Eye (tissue), 1 donor: ENCODE data around the gene LEFTY1.
"Not testable (repeated sequence)": the region's sequence is repeated elsewhere in the genome, so short reads cannot be mapped to it uniquely, and the experiment has no call there.

Experiments
- DNase-seq: peaks from one replicate; pipeline ENCODE4 v3.0.0-alpha.2; 2015

The LEFTY1 gene

GRCh38 chr1:225887554-225888288, 1.2 kb downstream of the LEFTY1 start:
- not testable (repeated sequence) for DNase-seq

DNA sequence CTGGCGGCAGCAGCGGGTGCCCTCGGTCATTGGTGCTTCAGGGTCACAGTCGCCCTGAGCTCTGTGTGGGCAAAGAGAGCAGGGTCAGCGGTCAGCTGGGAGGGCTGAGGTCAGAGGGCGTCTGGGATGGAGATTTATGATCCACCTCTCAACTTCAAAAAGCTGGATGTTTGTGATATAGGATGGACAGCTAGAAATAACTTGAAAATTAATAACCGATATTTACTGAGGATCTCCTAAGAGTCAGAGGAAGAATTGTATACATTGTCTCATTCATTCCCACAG, 2.0 kb downstream of the LEFTY1 start:
- DNase-seq, result no peak

DNA sequence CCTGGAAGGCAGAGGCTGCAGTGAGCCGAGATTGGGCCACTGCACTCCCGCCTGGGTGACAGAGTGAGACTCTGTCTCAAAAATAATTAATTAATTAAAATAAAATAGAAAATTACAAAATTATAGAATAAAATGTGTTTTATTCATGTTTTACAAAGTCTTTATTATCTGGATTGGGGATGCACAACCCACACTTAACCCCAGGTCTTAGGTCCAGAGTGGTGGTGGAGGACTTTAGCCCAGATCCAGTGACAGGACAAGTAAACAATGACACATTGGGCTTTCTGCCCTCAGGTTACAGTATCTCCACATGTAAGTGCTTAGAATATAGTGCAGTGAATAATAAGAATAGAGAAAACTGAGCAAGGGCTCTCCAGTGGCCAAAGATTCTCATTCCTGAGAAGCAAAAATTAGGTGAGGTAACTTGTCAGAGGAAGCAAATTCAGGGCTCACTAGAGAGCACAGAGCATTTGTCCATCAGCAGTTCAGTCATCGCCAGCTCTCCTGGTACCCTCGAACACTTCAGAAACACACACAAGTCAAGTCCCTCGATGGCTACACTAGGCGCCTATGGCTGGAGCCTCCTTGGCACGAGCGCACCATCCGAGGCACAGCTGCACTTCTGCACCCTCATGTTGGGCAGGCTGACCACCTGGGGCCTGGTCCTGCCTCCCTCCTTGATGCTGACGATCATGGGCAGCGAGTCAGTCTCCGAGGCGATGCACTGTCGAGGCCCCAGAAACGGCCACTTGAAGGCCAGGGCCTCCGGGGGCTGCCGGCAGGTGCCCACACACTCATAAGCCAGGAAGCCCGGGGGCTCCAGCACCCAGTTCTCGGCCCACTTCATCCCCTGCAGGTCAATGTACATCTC, 2.6 kb downstream of the LEFTY1 start:
- DNase-seq, result no peak

DNA sequence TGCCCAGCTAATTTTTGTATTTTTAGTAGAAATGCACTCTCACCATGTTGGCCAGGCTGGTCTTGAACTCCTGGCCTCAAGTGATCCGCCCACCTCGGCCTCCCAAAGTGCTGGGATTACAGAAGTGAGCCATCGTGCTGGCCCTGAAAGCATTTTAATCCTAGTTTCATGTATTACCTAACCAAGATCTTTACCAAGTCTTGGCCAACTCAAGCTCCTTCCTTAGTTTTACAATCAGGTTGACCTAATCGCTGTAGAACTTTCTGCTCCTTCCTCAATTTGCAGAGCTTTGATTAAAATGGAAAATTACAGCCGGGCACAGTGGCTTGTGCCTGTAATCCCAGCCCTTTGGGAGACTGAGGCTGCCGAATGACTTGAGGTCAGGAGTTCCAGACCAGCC, 3.6 kb downstream of the LEFTY1 start:
- no peak for DNase-seq

DNA sequence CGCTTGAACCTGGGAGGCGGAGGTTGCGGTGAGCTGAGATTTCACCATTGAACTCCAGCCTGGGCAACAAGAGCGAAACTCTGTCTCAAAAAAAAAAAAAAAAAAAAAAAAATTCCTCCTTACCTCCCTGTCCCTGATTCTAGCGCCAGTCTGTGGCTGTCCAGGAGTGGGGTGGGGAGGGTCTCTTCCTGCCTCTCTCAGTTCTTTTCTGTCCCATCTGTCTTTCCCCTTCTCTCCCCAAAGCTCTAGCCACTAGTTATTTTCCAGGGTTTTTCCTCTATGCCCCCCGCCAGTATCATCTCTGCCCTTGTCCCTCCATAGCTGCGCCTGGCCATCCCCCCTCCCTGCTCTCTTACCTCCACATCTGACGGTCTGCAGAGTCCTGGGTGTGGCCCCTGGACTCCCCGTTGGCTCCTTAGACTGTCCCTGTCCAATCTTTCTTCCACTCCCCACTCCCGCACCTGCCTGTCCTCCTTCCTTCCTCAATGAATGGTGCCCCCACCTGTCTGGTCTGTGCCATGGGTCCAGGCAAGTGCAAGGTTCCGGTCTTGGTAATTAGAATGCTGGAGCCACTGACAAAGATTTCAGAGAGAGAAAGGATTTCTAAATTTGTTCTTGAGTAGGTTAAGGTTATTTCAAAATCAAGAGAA, 5.2 kb downstream of the LEFTY1 start:
- no peak for DNase-seq

DNA sequence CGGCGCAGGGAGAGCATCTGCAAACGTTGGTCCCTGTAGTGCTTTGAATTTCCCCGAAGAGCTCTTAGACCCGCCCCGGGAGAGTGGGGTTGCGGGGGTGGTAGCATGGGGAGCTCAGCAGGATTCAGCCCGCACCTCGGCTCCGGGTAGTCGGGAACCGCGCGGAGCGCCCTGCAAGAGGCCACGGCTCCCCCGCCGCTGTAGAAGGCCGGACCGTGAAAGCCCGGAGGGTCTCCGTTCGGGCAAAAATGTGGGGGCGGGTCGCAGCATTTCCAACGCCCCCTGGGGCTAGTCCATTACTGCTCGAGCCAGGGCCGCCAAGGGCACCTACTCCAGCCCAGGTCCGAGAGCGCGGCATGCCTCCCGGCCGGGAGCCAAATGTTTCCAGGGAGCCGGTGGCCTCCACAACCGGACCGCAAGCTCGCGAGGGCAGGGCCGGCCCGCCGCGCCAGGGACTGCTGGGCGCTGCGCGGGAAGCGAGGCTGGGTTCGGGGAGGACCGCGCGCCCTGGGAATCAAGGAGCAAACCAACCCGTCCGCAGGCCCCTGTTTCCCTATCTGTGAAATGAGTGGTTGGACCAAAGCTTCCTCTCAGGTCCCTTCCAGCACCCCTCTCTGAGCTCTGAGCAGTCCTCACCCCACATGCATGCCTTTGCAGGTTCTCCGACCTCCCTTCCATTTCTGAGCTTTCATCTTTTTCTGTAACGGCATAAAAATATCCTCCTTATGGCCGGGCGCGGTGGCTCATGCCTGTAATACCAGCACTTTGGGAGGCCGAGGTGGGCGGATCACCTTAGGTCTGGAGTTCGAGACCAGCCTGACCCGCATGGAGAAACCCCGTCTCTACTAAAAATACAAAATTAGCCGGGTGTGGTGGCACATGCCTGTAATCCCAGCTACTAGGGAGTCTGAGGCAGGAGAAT, 6.0 kb downstream of the LEFTY1 start:
- DNase-seq, result peak; percentile 72

- peak; percentile 89 for DNase-seq
Measured at GRCh38 chr1:225881959-225882693, 6.8 kb downstream of the LEFTY1 start, which contains the start of gene TMEM63A. Gene TMEM63A, minus strand, starts transcription at chr1:225882380. Its CDS starts 4,800 bp downstream, at chr1:225877580.

- DNase-seq, result peak; percentile 32
Measured at GRCh38 chr1:225881081-225881958, 7.6 kb downstream of the LEFTY1 start.

- no peak for DNase-seq
Measured at GRCh38 chr1:225880636-225881035, 8.3 kb downstream of the LEFTY1 start.

GRCh38 chr1:225880222-225880588, 8.7 kb downstream of the LEFTY1 start:
- DNase-seq, result no peak

DNA sequence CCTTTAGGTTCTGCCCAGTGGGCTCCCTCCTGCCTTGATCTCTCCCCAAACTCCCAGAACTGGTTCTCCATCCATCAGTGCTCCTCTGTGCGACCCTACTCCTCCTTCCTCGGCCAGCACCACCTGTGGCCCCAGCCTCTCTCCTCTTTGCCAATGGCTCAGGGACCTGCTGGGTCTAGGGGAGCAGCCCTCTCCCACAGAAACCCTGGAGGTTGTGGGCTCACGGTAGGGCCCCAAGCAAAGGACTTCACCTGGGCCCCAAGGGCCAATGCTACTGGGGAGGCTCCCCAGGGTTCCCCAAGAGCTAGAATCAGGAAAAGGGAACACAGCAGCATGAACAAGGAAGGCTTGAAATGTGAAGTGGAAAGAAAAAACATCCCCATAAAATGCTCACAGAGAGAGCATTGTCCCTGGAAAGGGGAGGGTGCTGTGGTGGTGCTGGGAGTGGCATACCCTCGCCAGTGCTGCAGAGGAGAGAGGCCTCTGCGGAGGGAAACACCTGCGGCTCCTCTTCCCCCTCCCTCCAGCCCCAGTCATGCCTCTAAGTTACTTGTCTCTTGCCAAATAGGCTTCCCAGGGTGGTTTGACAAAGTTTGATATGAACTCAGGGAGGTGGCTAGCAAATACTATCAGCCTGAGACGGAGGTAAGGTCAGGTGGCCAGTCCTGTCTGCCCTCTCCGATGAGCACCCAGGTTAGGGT, 9.3 kb downstream of the LEFTY1 start:
- DNase-seq, result no peak

DNA sequence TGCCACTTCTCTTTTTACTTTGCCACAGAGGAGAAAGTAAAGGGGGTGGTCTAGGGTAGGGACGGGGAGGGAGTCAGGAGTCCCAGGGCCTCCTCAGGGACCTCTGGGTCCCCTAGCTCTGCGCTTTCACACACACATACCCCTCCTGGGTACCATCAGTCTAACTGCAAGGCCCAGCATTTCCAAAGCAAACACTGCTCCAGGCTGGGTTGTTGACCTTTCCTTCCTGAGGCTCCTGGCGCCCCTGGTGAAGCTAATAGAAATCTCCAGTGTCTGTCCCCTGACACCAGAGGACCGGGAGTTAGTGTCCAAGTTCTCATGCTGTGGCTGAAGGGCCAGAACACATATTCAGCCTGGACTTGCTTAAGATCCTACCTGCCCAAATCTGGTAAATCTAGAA, 10.7 kb downstream of the LEFTY1 start:
- no peak for DNase-seq

DNA sequence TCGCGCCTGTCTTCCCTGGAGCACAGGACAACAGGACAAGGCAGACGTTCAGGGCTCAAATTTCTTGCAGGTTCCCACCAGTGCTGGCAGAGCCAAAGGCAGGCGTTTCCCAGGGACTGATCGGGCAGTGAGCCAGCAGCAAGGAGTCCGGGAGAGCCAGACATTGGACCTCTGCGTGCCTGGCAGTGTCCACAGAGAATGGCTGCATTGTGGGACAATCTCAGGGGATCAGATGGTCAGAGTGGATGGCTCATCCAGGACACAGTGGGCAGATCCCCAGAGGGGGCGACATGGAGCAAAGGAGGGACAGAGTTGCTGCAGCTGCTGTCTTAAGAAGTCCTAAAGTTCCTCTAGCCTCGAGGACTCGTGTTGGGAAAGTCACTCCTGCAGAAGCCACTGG, 11.4 kb downstream of the LEFTY1 start:
- peak; percentile 74 for DNase-seq

- DNase-seq, result no peak
Measured at GRCh38 chr1:225876900-225877510, 11.9 kb downstream of the LEFTY1 start.

- no peak for DNase-seq
Measured at GRCh38 chr1:225875044-225875815, 13.7 kb downstream of the LEFTY1 start.

DNA sequence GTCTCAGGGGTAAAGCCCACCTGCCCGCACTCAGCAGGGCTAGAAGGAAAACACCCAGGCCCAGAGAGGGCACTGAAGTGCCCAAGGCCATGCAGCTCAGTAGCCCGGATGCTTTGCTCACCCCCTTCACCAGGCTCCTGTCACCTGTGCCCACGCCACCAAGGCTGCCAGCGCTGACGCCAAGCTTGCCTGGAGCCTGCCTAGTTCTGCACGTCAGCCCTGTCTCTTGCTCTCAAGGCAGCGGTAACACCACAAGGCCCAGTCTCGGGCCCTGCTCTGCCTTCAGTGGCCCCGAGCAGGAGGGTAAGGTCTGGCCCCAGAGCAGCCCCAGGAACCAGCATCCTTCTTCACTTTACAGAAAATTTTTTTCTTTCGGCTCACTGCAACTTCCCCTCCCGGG, 14.5 kb downstream of the LEFTY1 start:
- no peak for DNase-seq

GRCh38 chr1:225873281-225873850, 15.6 kb downstream of the LEFTY1 start:
- DNase-seq, result no peak

DNA sequence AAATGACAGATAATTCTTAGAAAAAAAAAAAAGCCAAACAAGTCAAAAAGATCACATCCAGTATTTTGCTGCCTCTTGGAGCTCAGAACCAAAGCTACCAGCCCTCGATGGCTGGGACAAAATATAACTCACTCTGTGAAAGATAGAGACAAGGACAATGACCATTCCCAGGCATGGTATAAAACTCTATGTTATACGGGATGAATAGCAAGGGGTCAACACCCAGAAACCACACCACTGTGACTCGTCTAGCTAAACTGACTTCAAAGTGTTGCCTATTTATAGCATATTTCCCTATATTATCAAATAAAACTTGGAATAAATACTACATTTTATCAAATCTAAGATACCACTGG, 16.9 kb downstream of the LEFTY1 start:
- no peak for DNase-seq
